ENCODE measurements around the gene FAM161A.

FAM161A gene

GRCh38 chr2:61785583-61785982 is 68.3 kb downstream of the FAM161A start:
- DNase-seq: no peak

GRCh38 chr2:61784643-61785042 is 69.2 kb downstream of the FAM161A start:
- no peak for DNase-seq

GRCh38 chr2:61775956-61776570 is 77.8 kb downstream of the FAM161A start:
- DNase-seq: no peak

All from activated CD4-positive, alpha-beta T cell treated with anti-CD3 and anti-CD28 coated beads, Interleukin-2, amount 50 U/mL, for 4 hours (primary cell).